GM18873 (cell line): ENCODE results near the gene DNPEP.

Source experiments
- ATAC-seq: cut with Tn5 transposase; IDR thresholded peaks from one replicate; pipeline ENCODE4 v1.9.1; 2021; ENCODE audit warnings: mild to moderate bottlenecking, moderate library complexity, moderate number of reproducible peaks; ENCODE audit not compliant: unreplicated experiment, low FRiP score

The DNPEP gene

GRCh38 chr2:219387306-219388120 is at the start of gene DNPEP:
TSS of gene DNPEP (minus strand) at chr2:219387912. CDS start at chr2:219387794, 118 bp downstream.
- ATAC-seq: peak; percentile 49

GRCh38 chr2:219437141-219437540 is 49.4 kb upstream of the DNPEP start:
- no peak for ATAC-seq

GRCh38 chr2:219436491-219436890 is 48.8 kb upstream of the DNPEP start:
- ATAC-seq: no peak

GRCh38 chr2:219435701-219436100 is 48.0 kb upstream of the DNPEP start:
- ATAC-seq: no peak

- ATAC-seq: no peak
Measured at GRCh38 chr2:219434718-219435525, 47.2 kb upstream of the DNPEP start, which contains the start of gene SPEG. TSS of gene SPEG (plus strand) at chr2:219434843. CDS start at chr2:219434978, 135 bp downstream.

- ATAC-seq: no peak
Measured at GRCh38 chr2:219434468-219434717, 46.7 kb upstream of the DNPEP start.

GRCh38 chr2:219433666-219434467 is 46.2 kb upstream of the DNPEP start:
- ATAC-seq: no peak

GRCh38 chr2:219430633-219431615 is 43.2 kb upstream of the DNPEP start:
- ATAC-seq: no peak

GRCh38 chr2:219429958-219430606 is 42.4 kb upstream of the DNPEP start:
- ATAC-seq: no peak

- no peak for ATAC-seq
Measured at GRCh38 chr2:219428469-219428868, 40.8 kb upstream of the DNPEP start.

- ATAC-seq: no peak
Measured at GRCh38 chr2:219426534-219427136, 38.9 kb upstream of the DNPEP start.

- ATAC-seq: no peak
Measured at GRCh38 chr2:219426068-219426443, 38.3 kb upstream of the DNPEP start.

GRCh38 chr2:219425238-219426067 is 37.7 kb upstream of the DNPEP start:
- ATAC-seq: no peak

- ATAC-seq: no peak
Measured at GRCh38 chr2:219423652-219424377, 36.1 kb upstream of the DNPEP start.

- no peak for ATAC-seq
Measured at GRCh38 chr2:219422952-219423534, 35.3 kb upstream of the DNPEP start.

GRCh38 chr2:219421323-219421722 is 33.6 kb upstream of the DNPEP start:
- no peak for ATAC-seq

GRCh38 chr2:219420687-219421086 is 33.0 kb upstream of the DNPEP start:
- ATAC-seq: no peak
